AG04449 (cell line): ENCODE data around the gene RARRES1.

Experiments
- CTCF ChIA-PET: fragments of 350-600 bp; formaldehyde crosslinking; extraction: SDS; loops from one replicate; lab custom pipeline; 2021; ENCODE audit warnings: antibody characterized with exemption; lab: Yijun Ruan, JAX
- POLR2A ChIA-PET: fragments of 400-600, 350-600 bp; formaldehyde crosslinking; extraction: SDS; loops from one replicate; lab custom pipeline; 2020; ENCODE audit warnings: antibody characterized with exemption, inconsistent platforms; lab: Yijun Ruan, JAX
- DNase-seq: peaks from one replicate; pipeline ENCODE4 v3.0.0-alpha.2; 2010; ENCODE audit warnings: low read depth, low spot score
- H3K4me3 ChIP-seq: 2 replicates; pipeline ENCODE4 v1.5.1; 2011; ENCODE audit warnings: low read depth, mild to moderate bottlenecking, control low read depth, low read length
- TF ChIP-seq, protein P1 (sequence below): IDR thresholded peaks from one replicate; pipeline ENCODE4 v1.5.1; 2011; ENCODE audit warnings: mild to moderate bottlenecking, moderate library complexity, low read length, control low read depth, inconsistent platforms; ENCODE audit not compliant: insufficient read depth; ENCODE audit errors: missing control alignments

The RARRES1 gene

DNA sequence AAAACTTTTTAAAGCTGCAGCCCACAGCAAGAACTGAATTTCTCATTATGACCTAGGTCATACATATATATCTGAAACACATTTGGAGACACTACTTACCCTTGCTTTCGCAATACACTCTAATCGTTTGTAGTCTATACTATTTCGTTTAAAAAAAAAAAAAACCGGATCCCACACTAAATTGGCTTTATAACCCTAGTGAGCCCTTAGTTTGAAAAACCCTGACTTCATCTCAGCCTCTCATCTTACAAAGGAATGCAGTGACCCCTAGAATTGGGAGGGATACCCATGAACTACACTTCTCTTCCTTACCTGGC, 4.2 kb downstream of the RARRES1 start:
- no peak overlapping the region for H3K4me3 ChIP-seq
- CTCF ChIA-PET = interaction anchor here (0.7 to 11.2 kb wide), 25 partner anchors 11 to 532 kb away, joined by 3 to 358 read pairs (median 11); partner anchors contain the start of genes GFM1, LXN and MFSD1
- POLR2A ChIA-PET = interaction anchor here (1.0 kb wide), 1 partner anchor 62 kb away, joined by 4 read pairs; no protein-coding TSS in a partner anchor
- no peak for DNase-seq
- TF ChIP-seq, protein P1, sequence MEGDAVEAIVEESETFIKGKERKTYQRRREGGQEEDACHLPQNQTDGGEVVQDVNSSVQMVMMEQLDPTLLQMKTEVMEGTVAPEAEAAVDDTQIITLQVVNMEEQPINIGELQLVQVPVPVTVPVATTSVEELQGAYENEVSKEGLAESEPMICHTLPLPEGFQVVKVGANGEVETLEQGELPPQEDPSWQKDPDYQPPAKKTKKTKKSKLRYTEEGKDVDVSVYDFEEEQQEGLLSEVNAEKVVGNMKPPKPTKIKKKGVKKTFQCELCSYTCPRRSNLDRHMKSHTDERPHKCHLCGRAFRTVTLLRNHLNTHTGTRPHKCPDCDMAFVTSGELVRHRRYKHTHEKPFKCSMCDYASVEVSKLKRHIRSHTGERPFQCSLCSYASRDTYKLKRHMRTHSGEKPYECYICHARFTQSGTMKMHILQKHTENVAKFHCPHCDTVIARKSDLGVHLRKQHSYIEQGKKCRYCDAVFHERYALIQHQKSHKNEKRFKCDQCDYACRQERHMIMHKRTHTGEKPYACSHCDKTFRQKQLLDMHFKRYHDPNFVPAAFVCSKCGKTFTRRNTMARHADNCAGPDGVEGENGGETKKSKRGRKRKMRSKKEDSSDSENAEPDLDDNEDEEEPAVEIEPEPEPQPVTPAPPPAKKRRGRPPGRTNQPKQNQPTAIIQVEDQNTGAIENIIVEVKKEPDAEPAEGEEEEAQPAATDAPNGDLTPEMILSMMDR = no peak

DNA sequence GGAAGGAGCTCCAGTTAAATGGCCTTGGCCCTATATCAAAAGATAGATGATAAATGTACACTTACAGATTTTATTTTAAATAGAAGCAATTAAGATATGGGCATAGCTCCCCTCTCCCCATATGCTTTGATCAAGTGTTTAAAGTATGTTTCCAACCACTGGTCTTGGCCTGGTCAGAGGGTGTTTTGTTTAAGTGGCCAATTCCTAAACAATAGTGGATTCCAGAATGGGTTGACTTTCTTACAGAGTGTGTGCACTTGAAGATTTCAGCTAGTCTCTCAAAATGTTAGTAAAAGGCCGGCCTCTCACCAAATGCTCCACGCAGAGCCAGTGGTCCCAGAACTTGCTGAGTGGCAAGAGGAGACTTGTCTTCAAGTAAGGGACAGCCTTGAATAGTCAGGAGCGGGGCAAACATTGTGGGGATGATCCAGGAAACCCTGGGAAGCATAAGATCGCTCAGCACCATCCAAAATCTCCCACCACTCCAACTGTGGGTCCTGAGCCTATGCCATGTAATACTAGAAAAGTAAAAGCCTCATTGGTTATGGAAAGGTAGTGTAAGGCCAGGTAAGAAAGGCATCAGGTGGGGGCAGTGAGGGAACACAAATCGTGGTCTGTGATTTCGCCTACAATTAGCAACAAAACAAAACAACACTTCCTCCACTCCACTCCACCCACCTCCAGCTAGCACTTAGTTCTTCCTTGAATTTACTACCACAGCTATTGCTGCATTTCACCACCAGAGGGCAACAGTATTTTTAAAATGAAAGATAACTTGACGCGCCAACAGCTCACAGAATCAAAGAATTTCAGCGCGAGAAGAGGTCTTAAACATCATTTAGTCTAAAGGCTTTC, 4.8 kb downstream of the RARRES1 start:
- TF ChIP-seq, protein P1 = peak; percentile 56
- POLR2A ChIA-PET = interaction anchor here (1.0 kb wide), 1 partner anchor 62 kb away, joined by 4 read pairs; no protein-coding TSS in a partner anchor
- DNase-seq = no peak
- CTCF ChIA-PET = interaction anchor here (0.7 to 11.2 kb wide), 37 partner anchors 12 to 533 kb away, joined by 3 to 358 read pairs (median 7); partner anchors contain the start of genes GFM1, LXN and MFSD1
- no peak overlapping the region for H3K4me3 ChIP-seq

DNA sequence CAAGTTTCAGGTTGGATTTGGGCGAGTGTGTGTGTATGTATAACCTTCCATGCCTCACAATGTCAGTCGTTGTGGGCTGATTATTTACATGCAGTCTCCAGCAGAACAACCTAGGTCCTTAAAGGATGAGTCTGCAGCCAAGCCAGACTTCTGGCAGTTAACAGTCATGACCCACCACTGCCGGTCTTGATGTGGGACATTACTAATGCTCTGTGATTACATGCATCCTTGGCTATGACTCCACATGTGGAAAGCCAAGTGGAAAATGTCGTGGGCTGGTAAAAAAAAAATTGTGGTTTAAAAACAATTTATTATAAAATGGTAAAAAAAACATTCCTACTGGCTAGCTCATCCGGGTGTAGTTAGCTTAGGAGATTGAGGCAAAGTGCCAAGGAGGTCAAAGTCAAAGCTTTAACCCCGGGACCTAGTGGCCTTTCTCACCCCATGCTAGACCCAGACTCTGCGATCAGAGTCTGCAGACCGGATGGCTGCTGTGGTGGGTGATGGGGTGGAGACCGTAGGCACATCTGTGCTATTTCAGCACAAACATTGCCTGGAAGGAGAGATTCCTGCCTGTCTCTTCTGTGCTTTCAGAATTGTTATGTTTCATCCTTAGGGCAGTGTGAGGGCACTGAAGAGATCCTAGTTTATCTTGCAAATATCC, 6.8 kb downstream of the RARRES1 start:
- ChIA-PET POLR2A (no interaction called here), CTCF (interaction anchor here (1.3 to 11.2 kb wide), 13 partner anchors 10 to 535 kb away, joined by 4 to 358 read pairs (median 26); partner anchors contain the start of gene LXN)
- no peak overlapping the region; the same call in 1 of the 2 replicates for H3K4me3 ChIP-seq
- TF ChIP-seq, protein P1 = no peak
- peak; percentile 92 for DNase-seq

DNA sequence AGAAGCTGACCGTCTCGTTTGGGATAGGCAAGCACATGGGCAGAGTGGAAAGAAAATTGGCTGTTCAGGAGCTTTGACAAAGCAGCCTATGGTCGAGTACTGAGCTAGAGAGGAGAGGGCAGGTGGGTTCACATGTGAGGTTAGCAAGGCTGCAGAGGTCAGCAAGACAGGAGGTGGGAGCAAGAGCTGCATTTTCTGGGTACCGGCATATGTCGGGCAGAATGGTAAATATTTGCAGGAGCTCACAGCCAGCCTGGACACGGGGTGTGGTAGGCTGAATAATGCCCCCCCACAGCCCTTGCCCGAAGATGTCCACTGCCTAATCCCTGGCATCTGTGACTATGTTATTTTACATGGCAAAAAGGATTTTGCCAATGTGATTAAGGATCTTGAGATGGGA, 8.3 kb downstream of the RARRES1 start:
- DNase-seq = no peak
- no peak overlapping the region for H3K4me3 ChIP-seq
- ChIA-PET POLR2A (interaction anchor here (1.9 kb wide), 1 partner anchor 14 kb away, joined by 6 read pairs; no protein-coding TSS in a partner anchor), CTCF (interaction anchor here (0.9 to 11.2 kb wide), 5 partner anchors 11 to 64 kb away, joined by 3 to 358 read pairs (median 7); no protein-coding TSS in a partner anchor)
- TF ChIP-seq, protein P1 = no peak

DNA sequence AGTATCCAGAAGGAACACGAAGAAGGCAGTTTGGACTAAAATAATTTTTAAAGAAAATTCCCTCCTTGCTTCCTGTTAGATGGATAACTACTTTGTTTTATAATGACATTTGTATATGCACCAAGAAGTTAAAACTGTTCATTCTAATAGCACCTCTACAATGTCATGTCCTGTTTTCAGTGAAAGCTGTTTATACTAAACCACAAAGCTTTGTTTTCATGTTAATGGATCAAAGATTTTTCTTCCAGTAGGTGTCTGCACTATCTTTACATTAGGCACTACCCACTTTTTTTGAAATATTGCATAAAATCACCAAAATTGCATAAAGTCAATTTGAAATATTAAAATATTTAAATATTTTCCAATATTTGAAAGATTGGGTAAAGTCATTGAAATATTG, 10.1 kb downstream of the RARRES1 start:
- CTCF ChIA-PET = interaction anchor here (0.7 to 11.2 kb wide), 3 partner anchors 62 to 66 kb away, joined by 3 to 358 read pairs (median 9); no protein-coding TSS in a partner anchor
- DNase-seq = no peak
- TF ChIP-seq, protein P1 = no peak
- POLR2A ChIA-PET = no interaction called here
- H3K4me3 ChIP-seq = no peak overlapping the region
